ENCODE measurements around the gene CWC22.

The CWC22 gene

DNA sequence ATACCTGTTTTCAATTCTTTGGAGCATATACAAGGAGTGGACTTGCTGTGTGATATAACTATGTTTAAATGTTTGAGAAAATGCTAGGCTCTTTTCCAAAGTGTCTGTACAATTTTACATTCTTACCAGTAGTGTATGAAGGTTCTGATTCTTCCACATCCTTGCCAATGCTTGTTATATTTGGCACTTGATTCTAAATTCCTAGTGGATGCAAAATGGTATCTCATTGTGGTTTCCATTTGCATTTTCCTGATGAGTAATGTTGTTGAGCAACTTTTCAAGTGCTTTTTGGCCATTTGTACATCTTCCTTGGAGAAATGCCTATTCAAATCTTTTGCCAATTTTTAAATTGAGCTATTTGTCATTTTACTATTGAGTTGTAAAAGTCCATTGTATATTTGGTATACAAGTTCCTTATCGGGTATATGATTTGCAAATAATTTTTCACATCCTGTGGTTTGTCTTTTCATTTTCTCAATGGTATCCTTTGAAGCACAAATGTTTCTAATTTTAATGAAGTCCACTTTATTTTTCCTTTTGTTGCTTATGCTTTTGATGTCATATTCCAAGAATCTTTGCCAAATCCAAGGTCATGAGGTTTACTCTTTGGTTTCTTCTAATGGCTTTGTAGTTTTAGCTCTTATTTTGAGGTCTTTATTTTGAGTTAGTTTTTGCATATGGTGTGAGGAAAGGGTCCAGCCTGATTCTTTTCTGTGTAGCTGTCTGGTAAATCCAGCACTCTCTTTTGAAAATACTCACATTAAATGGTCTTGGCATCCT is 33.2 kb upstream of the CWC22 start:
- Histone ChIP-seq H3K36me3 (ENCODE audit: insufficient read depth, low read length) (no peaks in the 10 kb centered on the region), H3K4me3 (ENCODE audit: low read depth in 1 of 2, low read length in 2 of 2) (no peak overlapping the region), H3K4me2 (ENCODE audit: insufficient read depth, low read length) (no peak overlapping the region), H3K9ac (ENCODE audit: low read depth, low read length) (no peak overlapping the region), H3K4me1 (ENCODE audit: insufficient read depth, low read length) (no peaks in the 10 kb centered on the region), H3K79me2 (ENCODE audit: insufficient read depth, low read length) (no peaks in the 10 kb centered on the region), H3K27me3 (ENCODE audit: insufficient read depth, low read length, poor library complexity) (peaks cover 15% of the 10 kb centered on the region), H2AFZ (ENCODE audit: low read depth, low read length) (no peak overlapping the region), H4K20me1 (ENCODE audit: insufficient read depth, low read length) (no peaks in the 10 kb centered on the region), H3K27ac (ENCODE audit: low read length) (no peak overlapping the region), H3K9me3 (ENCODE audit: insufficient read depth, low read length, severe bottlenecking) (no peaks in the 10 kb centered on the region)
- TF ChIP-seq, protein P1, sequence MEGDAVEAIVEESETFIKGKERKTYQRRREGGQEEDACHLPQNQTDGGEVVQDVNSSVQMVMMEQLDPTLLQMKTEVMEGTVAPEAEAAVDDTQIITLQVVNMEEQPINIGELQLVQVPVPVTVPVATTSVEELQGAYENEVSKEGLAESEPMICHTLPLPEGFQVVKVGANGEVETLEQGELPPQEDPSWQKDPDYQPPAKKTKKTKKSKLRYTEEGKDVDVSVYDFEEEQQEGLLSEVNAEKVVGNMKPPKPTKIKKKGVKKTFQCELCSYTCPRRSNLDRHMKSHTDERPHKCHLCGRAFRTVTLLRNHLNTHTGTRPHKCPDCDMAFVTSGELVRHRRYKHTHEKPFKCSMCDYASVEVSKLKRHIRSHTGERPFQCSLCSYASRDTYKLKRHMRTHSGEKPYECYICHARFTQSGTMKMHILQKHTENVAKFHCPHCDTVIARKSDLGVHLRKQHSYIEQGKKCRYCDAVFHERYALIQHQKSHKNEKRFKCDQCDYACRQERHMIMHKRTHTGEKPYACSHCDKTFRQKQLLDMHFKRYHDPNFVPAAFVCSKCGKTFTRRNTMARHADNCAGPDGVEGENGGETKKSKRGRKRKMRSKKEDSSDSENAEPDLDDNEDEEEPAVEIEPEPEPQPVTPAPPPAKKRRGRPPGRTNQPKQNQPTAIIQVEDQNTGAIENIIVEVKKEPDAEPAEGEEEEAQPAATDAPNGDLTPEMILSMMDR (IDR thresholded peaks at IDR 0.05; ENCODE audit: borderline replicate concordance, extremely low read depth, low read length, poor library complexity, severe bottlenecking): no peak
- no peak for TF ChIP-seq EZH2 (IDR thresholded peaks at IDR 0.05; ENCODE audit: borderline replicate concordance, low read depth, low read length, severe bottlenecking)
- no peak for DNase-seq
- ATAC-seq (ENCODE audit: insufficient read depth, low read depth): no peak

DNA sequence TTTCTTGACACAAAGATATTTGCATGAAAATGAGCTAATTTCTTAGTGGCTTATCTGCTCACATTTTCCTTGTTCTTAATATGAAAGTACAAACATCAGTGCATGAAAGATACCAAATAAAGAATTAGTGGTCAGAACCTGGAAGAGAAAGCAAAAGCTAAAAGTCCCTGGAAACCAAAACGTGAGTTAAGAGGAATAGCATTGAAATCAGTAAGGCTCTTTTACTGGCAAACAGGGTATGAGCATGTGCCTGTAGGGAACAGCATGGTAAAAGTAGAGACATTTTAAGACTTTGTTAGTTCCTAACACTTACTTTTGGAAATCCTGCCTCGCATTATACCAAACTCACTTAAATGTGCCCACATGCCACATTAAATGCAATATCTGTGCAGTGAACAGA is 31.9 kb upstream of the CWC22 start:
- no peak overlapping the region for H3K4me3 ChIP-seq (ENCODE audit: low read depth in 1 of 2, low read length in 2 of 2)
- DNase-seq (no peak), ATAC-seq (ENCODE audit: insufficient read depth, low read depth) (no peak)
- TF ChIP-seq, protein P1 (IDR thresholded peaks at IDR 0.05; ENCODE audit: borderline replicate concordance, extremely low read depth, low read length, poor library complexity, severe bottlenecking): no peak
- TF ChIP-seq EZH2 (IDR thresholded peaks at IDR 0.05; ENCODE audit: borderline replicate concordance, low read depth, low read length, severe bottlenecking): no peak
- no peak overlapping the region for H3K27ac ChIP-seq (ENCODE audit: low read length)
- H3K9me3 ChIP-seq (ENCODE audit: insufficient read depth, low read length, severe bottlenecking): no peaks in the 10 kb centered on the region
- H3K36me3 ChIP-seq (ENCODE audit: insufficient read depth, low read length): no peaks in the 10 kb centered on the region
- no peak overlapping the region for H3K9ac ChIP-seq (ENCODE audit: low read depth, low read length)
- H3K27me3 ChIP-seq (ENCODE audit: insufficient read depth, low read length, poor library complexity): peaks cover 15% of the 10 kb centered on the region
- H3K79me2 ChIP-seq (ENCODE audit: insufficient read depth, low read length): no peaks in the 10 kb centered on the region
- no peaks in the 10 kb centered on the region for H4K20me1 ChIP-seq (ENCODE audit: insufficient read depth, low read length)
- H3K4me2 ChIP-seq (ENCODE audit: insufficient read depth, low read length): no peak overlapping the region
- no peak overlapping the region for H2AFZ ChIP-seq (ENCODE audit: low read depth, low read length)
- no peaks in the 10 kb centered on the region for H3K4me1 ChIP-seq (ENCODE audit: insufficient read depth, low read length)

DNA sequence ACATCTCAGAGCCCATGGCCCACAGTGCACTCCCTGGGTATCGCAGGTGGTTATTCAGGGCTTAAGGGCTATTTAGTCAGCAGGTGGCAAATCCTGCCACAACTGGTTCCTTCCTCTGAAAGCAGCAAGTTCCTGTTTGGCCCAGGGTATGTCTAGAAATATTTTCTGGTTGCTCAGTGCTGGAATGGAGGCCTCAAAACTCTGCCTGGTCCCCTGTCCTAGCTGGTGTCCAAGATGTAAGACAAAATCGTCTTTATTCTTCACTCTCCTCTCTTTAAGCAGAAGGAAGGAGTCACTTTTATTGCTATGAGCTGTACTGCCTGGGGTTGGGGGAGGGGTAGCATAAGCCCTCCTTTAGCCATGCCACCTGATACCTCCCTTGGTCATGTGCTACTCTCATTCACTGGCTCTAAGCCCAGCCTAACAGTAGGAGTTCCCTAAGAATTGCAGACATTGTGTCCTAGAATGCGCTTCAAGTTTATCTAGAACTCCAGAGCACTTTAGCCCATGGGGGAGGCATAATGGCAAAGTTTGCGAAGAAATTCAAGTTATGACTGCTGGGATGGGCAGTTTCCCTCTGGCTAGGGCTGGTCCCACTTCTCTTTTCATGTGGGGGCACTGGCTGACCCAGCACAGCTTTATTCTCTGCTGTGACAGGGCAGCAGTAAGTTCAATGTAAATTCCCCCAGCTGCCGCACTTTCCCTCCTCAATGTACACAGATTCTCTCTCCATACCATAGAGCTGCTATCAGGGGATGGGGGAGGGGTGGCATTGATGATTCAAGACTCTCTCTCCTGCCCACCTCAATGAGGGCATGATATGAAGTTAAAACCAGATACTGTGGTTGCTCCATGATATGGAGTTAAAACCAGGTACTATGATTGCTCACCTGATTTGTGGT is 27.1 kb upstream of the CWC22 start:
- DNase-seq (no peak), ATAC-seq (ENCODE audit: insufficient read depth, low read depth) (no peak)
- Histone ChIP-seq H3K27ac (ENCODE audit: low read length) (no peak overlapping the region), H3K27me3 (ENCODE audit: insufficient read depth, low read length, poor library complexity) (peaks cover 6% of the 10 kb centered on the region), H3K36me3 (ENCODE audit: insufficient read depth, low read length) (no peaks in the 10 kb centered on the region), H3K4me2 (ENCODE audit: insufficient read depth, low read length) (no peak overlapping the region), H3K4me1 (ENCODE audit: insufficient read depth, low read length) (no peaks in the 10 kb centered on the region), H2AFZ (ENCODE audit: low read depth, low read length) (no peak overlapping the region), H3K9me3 (ENCODE audit: insufficient read depth, low read length, severe bottlenecking) (no peaks in the 10 kb centered on the region), H3K4me3 (ENCODE audit: low read depth in 1 of 2, low read length in 2 of 2) (no peak overlapping the region), H3K9ac (ENCODE audit: low read depth, low read length) (no peak overlapping the region), H3K79me2 (ENCODE audit: insufficient read depth, low read length) (no peaks in the 10 kb centered on the region), H4K20me1 (ENCODE audit: insufficient read depth, low read length) (no peaks in the 10 kb centered on the region)
- TF ChIP-seq, protein P1 (IDR thresholded peaks at IDR 0.05; ENCODE audit: borderline replicate concordance, extremely low read depth, low read length, poor library complexity, severe bottlenecking): no peak
- TF ChIP-seq EZH2 (IDR thresholded peaks at IDR 0.05; ENCODE audit: borderline replicate concordance, low read depth, low read length, severe bottlenecking): no peak

Data from DND-41 (cell line).